SK-N-SH (cell line): Measurements from ENCODE around the gene SEMA3A. TPM values are rescaled to one million over a fixed set of nuclear protein-coding genes. Genes with fewer than 3 reads are reported as not detected.

Experiments
- CTCF ChIA-PET: fragments of 300-600, 350-600 bp; formaldehyde crosslinking; extraction: SDS; loops from one replicate; lab custom pipeline; 2021; lab: Yijun Ruan, JAX
- POLR2A ChIA-PET: fragments of 350-600 bp; sonication (Branson Sonifier 250); formaldehyde crosslinking; extraction: SDS; loops from one replicate; lab custom pipeline; 2020; ENCODE audit warnings: antibody characterized with exemption, inconsistent platforms; lab: Yijun Ruan, JAX
- DNase-seq: peaks from one replicate; pipeline ENCODE4 v3.0.0; 2012
- H2AFZ ChIP-seq: fragments of 200-600 bp; sonication (generic); 2 replicates; pipeline ENCODE4 v1.8.1; 2016; ENCODE audit warnings: antibody characterized with exemption, mild to moderate bottlenecking, low read depth
- H3F3A ChIP-seq: fragments of 200-600 bp; sonication (generic); replicated peaks from 2 replicates; pipeline ENCODE3; 2016; ENCODE audit warnings: antibody characterized with exemption, mild to moderate bottlenecking; ENCODE audit not compliant: insufficient read depth
- H3K27ac ChIP-seq, 2 experiments: fragments of 200-500 bp in 1 of 2; fragments of 200-600 bp in 1 of 2; sonication (Bioruptor generic) in 1 of 2; sonication (generic), shearing (Covaris generic) in 1 of 2; 2 replicates each; pipeline versions ENCODE4 v1.5.1 to v1.6.1; 2014 to 2016; ENCODE audit warnings: low read depth in 2 of 2, inconsistent platforms in 1 of 2, low read length in 1 of 2, mild to moderate bottlenecking in 1 of 2, mixed read lengths in 1 of 2
- H3K27me3 ChIP-seq: fragments of 200-600 bp; sonication (generic), shearing (Covaris generic); 2 replicates; pipeline ENCODE4 v1.6.1; 2016; ENCODE audit warnings: mixed run types; ENCODE audit not compliant: insufficient read depth
- H3K36me3 ChIP-seq, 2 experiments: fragments of 200-500 bp in 1 of 2; fragments of 200-600 bp in 1 of 2; sonication (Bioruptor generic) in 1 of 2; sonication (generic) in 1 of 2; replicated peaks in 1 of 2; 2 replicates each; pipeline versions ENCODE3 to v1.5.1; 2014 to 2016; ENCODE audit warnings: low read length in 1 of 2, mild to moderate bottlenecking in 1 of 2; ENCODE audit not compliant: insufficient read depth in 2 of 2, control insufficient read depth in 1 of 2
- H3K4me1 ChIP-seq, 2 experiments: fragments of 200-500 bp in 1 of 2; fragments of 200-600 bp in 1 of 2; sonication (Bioruptor generic) in 1 of 2; sonication (generic), shearing (Covaris generic) in 1 of 2; 2 replicates each; pipeline versions ENCODE4 v1.5.1 to v1.6.1; 2014 to 2016; ENCODE audit warnings: low read depth in 1 of 2, low read length in 1 of 2, mixed run types in 1 of 2; ENCODE audit not compliant: insufficient read depth in 2 of 2, control insufficient read depth in 1 of 2
- H3K4me2 ChIP-seq: fragments of 200-600 bp; sonication (generic), shearing (Covaris generic); 2 replicates; pipeline ENCODE4 v1.6.1; 2017; ENCODE audit warnings: mixed run types
- H3K4me3 ChIP-seq, 2 experiments: fragments of 200-500 bp in 1 of 2; fragments of 200-600 bp in 1 of 2; sonication (Bioruptor generic) in 1 of 2; sonication (generic), shearing (Covaris generic) in 1 of 2; 2 replicates each; pipeline versions ENCODE4 v1.5.1 to v1.8.1; 2014 to 2016; ENCODE audit warnings: low read depth in 2 of 2, inconsistent platforms in 1 of 2, low read length in 1 of 2, mild to moderate bottlenecking in 1 of 2, mixed read lengths in 1 of 2, moderate library complexity in 1 of 2
- H3K79me2 ChIP-seq: fragments of 200-600 bp; sonication (generic); 2 replicates; pipeline ENCODE4 v1.8.1; 2017; ENCODE audit warnings: mild to moderate bottlenecking; ENCODE audit not compliant: insufficient read depth
- H3K9ac ChIP-seq: fragments of 200-600 bp; sonication (generic); 2 replicates; pipeline ENCODE4 v1.6.1; 2017; ENCODE audit warnings: mixed run types
- H3K9me2 ChIP-seq: fragments of 200-600 bp; sonication (generic); 2 replicates; pipeline ENCODE4 v1.6.1; 2017; ENCODE audit warnings: mixed run types
- H3K9me3 ChIP-seq: fragments of 200-600 bp; sonication (generic); 2 replicates; pipeline ENCODE4 v1.6.1; 2017; ENCODE audit warnings: mixed run types, mild to moderate bottlenecking, moderate library complexity
- H4K20me1 ChIP-seq: fragments of 200-600 bp; sonication (generic); 2 replicates; pipeline ENCODE4 v1.6.1; 2017; ENCODE audit warnings: mild to moderate bottlenecking, mixed run types; ENCODE audit not compliant: insufficient read depth
- CTCF ChIP-seq: fragments of 200-600 bp; sonication (generic); IDR thresholded peaks from 2 replicates; pipeline ENCODE4 v1.6.1; 2017; ENCODE audit warnings: antibody characterized with exemption, mild to moderate bottlenecking, moderate library complexity
- EP300 ChIP-seq, 2 experiments: IDR thresholded peaks; 2 replicates each; pipeline versions ENCODE4 v1.4.0 to v1.6.1; 2012; ENCODE audit warnings: borderline replicate concordance in 1 of 2, low read depth in 1 of 2, low read length in 1 of 2
- FOXM1 ChIP-seq: IDR thresholded peaks from 2 replicates; pipeline ENCODE4 v1.4.0; 2012; ENCODE audit warnings: low read depth, mild to moderate bottlenecking
- JUND ChIP-seq: IDR thresholded peaks from 2 replicates; pipeline ENCODE4 v1.4.0; 2012
- MXI1 ChIP-seq: IDR thresholded peaks from 2 replicates; pipeline ENCODE4 v1.6.1; 2012; ENCODE audit warnings: mild to moderate bottlenecking, low read depth, low read length, improper control_type of control experiment
- NFIC ChIP-seq: IDR thresholded peaks from 2 replicates; pipeline ENCODE4 v1.4.0; 2012; ENCODE audit warnings: borderline replicate concordance
- PBX3 ChIP-seq: IDR thresholded peaks from 2 replicates; pipeline ENCODE4; 2012
- RCOR1 ChIP-seq: fragments of 150-350 bp; IDR thresholded peaks from 2 replicates; pipeline ENCODE4 v1.6.1; 2017; ENCODE audit warnings: antibody characterized with exemption, low read length
- RFX5 ChIP-seq: IDR thresholded peaks from 2 replicates; pipeline ENCODE4 v1.6.1; 2012; ENCODE audit warnings: mild to moderate bottlenecking, improper control_type of control experiment, low read length
- RXRA ChIP-seq: IDR thresholded peaks from 2 replicates; pipeline ENCODE4 v1.4.0; 2012; ENCODE audit warnings: low read depth, mild to moderate bottlenecking, borderline replicate concordance
- TCF12 ChIP-seq: IDR thresholded peaks from 2 replicates; pipeline ENCODE4 v1.4.0; 2012
- TEAD4 ChIP-seq: IDR thresholded peaks from 2 replicates; pipeline ENCODE4 v1.4.0; 2012; ENCODE audit warnings: mild to moderate bottlenecking, borderline replicate concordance; ENCODE audit not compliant: insufficient read depth
- WGBS: methylation state at CpG from one replicate; pipeline ENCODE4 v1.1.6; 2017; ENCODE audit warnings: low lambda C conversion rate; 5-methylcytosine and 5-hydroxymethylcytosine counted together
- polyA plus RNA-seq, 3 experiments: library from polyadenylated mRNA; depleted of rRNA; stranded (reverse); fragments of >200 nt; gene quantifications; 2 replicates each; pipeline ENCODE4 v1.2.3, GENCODE V29; 2012

Gene SEMA3A
- polyA plus RNA-seq, 1 of the 3 experiments (the other 2 are of a cell fraction): 15.9 TPM

GRCh38 chr7:84154991-84155781 lies 39.4 kb downstream of the SEMA3A start:
- CTCF ChIA-PET: interaction anchor here (0.6 to 2.8 kb wide), 7 partner anchors 10 to 867 kb away, joined by 3 to 7 read pairs (median 3); no protein-coding TSS in a partner anchor

More at GRCh38 chr7:84154991-84155781, 39.4 kb downstream of the SEMA3A start:
- Histone ChIP-seq H3K79me2 (no peaks in the 10 kb centered on the region), H3K27me3 (no peaks in the 10 kb centered on the region), H4K20me1 (no peaks in the 10 kb centered on the region), H3K36me3 (no peaks in the 10 kb centered on the region), H3K4me2 (no peak overlapping the region), H3K9me2 (no peaks in the 10 kb centered on the region), H3K9ac (no peak overlapping the region), H3K4me1 (peaks cover 0 to 27% of the 10 kb centered on the region in 2 experiments; a peak in 2 of 4 replicates), H3K9me3 (no peaks in the 10 kb centered on the region), H3F3A (no peaks in the 10 kb centered on the region), H2AFZ (no peak overlapping the region; the same call in 1 of the 2 replicates), H3K4me3 (no peak overlapping the region), H3K27ac (peak overlapping the region; percentile 11 to 64; a peak in 2 of 4 replicates)
- DNase-seq: no peak
- POLR2A ChIA-PET: interaction anchor here (1.2 kb wide), 1 partner anchor 19 kb away, joined by 4 read pairs; no protein-coding TSS in a partner anchor
- TF ChIP-seq MXI1 (no peak), EP300 (IDR thresholded peaks at IDR 0.05; ENCODE audit: borderline replicate concordance in 1 of 2, low read depth in 1 of 2, low read length in 1 of 2) (peak in 1 of 2 experiments; percentile 41; a peak in 1 of 4 replicates), TEAD4 (0 out of 2 replicates have a peak, but pooled peaks have one; percentile 35), JUND (0 out of 2 replicates have a peak, but pooled peaks have one; percentile 7), TCF12 (peak; percentile 38; the same call in 1 of the 2 replicates), RCOR1 (peak; percentile 15; the same call in 1 of the 2 replicates), CTCF (no peak), RFX5 (no peak), RXRA (0 out of 2 replicates have a peak, but pooled peaks have one; percentile 5), PBX3 (peak; percentile 11; the same call in 1 of the 2 replicates), NFIC (peak; percentile 71), FOXM1 (0 out of 2 replicates have a peak, but pooled peaks have one; percentile 64)
- WGBS: 41% methylated on average over 6 of the region's 6 CpGs
